HepG2 (cell line): Measurements from ENCODE around the gene LINC00237. TPM values are rescaled to one million over a fixed set of nuclear protein-coding genes. Genes with fewer than 3 reads are reported as not detected.
A peak's percentile ranks its signal among the peaks of the same experiment; 100 is the strongest.

Experiments used
- ARID2 ChIP-seq: sonication (generic); formaldehyde crosslinking; IDR thresholded peaks from 2 replicates; pipeline ENCODE4 v1.8.1; 2022; ENCODE audit warnings: mild to moderate bottlenecking, missing genetic modification reagents, borderline replicate concordance
- CCDC6 ChIP-seq: sonication (generic); formaldehyde crosslinking; IDR thresholded peaks from 2 replicates; pipeline ENCODE4 v1.8.1; 2022; ENCODE audit warnings: mild to moderate bottlenecking, missing genetic modification reagents, moderate library complexity
- CHD4 ChIP-seq: fragments of 200-600 bp; sonication (generic); IDR thresholded peaks from 2 replicates; pipeline ENCODE4 v1.7.0; 2017; ENCODE audit warnings: mild to moderate bottlenecking, low read length, borderline replicate concordance
- ETV5 ChIP-seq: IDR thresholded peaks from 2 replicates; pipeline ENCODE4 v1.6.1; 2018; ENCODE audit warnings: missing biosample characterization, missing genetic modification reagents, inconsistent platforms, borderline replicate concordance
- GATA4 ChIP-seq: sonication (generic); IDR thresholded peaks from 2 replicates; pipeline ENCODE4 v1.6.1; 2016; ENCODE audit warnings: antibody characterized with exemption, low read depth, borderline replicate concordance
- GPN1 ChIP-seq: sonication (generic); formaldehyde crosslinking; IDR thresholded peaks from 2 replicates; pipeline ENCODE4 v1.5.1; 2020; ENCODE audit warnings: missing genetic modification reagents, borderline replicate concordance
- MAFK ChIP-seq, 2 experiments: IDR thresholded peaks in 1 of 2; conservative IDR thresholded peaks in 1 of 2; 2 replicates each; pipeline ENCODE4 v1.6.1; 2011; ENCODE audit warnings: improper control_type of control experiment in 2 of 2, low read length in 2 of 2
- MYNN ChIP-seq: sonication (generic); formaldehyde crosslinking; IDR thresholded peaks from 2 replicates; pipeline ENCODE4 v1.4.0; 2020; ENCODE audit warnings: mild to moderate bottlenecking, low read depth, missing genetic modification reagents
- SCMH1 ChIP-seq: sonication (generic); formaldehyde crosslinking; IDR thresholded peaks from 2 replicates; pipeline ENCODE4 v1.9.0; 2021; ENCODE audit warnings: missing genetic modification reagents, mild to moderate bottlenecking, borderline replicate concordance
- SMARCE1 ChIP-seq: fragments of 450-650 bp; IDR thresholded peaks from 2 replicates; pipeline ENCODE4 v1.6.1; 2017; ENCODE audit warnings: borderline replicate concordance
- SOX6 ChIP-seq, 2 experiments: fragments of 450-650 bp in 1 of 2; sonication (generic) in 1 of 2; formaldehyde crosslinking in 1 of 2; IDR thresholded peaks; 2 replicates each; pipeline versions ENCODE4 v1.4.0 to v1.6.1; 2017 to 2020; ENCODE audit warnings: antibody characterized with exemption in 1 of 2, mild to moderate bottlenecking in 1 of 2, missing genetic modification reagents in 1 of 2
- ZFP90 ChIP-seq: sonication (generic); formaldehyde crosslinking; IDR thresholded peaks from 2 replicates; pipeline ENCODE4 v1.8.0; 2022; ENCODE audit warnings: missing genetic modification reagents, mild to moderate bottlenecking, inconsistent platforms, borderline replicate concordance
- ZMAT3 ChIP-seq: sonication (generic); formaldehyde crosslinking; conservative IDR thresholded peaks from 2 replicates; pipeline ENCODE4 v1.7.0; 2021; ENCODE audit warnings: missing genetic modification reagents
- ZNF235 ChIP-seq: sonication (generic); formaldehyde crosslinking; IDR thresholded peaks from 2 replicates; pipeline ENCODE4 v1.8.1; 2023; ENCODE audit warnings: mild to moderate bottlenecking, missing genetic modification reagents, borderline replicate concordance
- ZNF34 ChIP-seq: sonication (generic); formaldehyde crosslinking; IDR thresholded peaks from 2 replicates; pipeline ENCODE4 v1.4.0; 2020; ENCODE audit warnings: mild to moderate bottlenecking, missing genetic modification reagents, borderline replicate concordance
- ZNF775 ChIP-seq: sonication (generic); formaldehyde crosslinking; IDR thresholded peaks from 2 replicates; pipeline ENCODE4 v1.4.0; 2020; ENCODE audit warnings: missing genetic modification reagents, mild to moderate bottlenecking, moderate library complexity, borderline replicate concordance
- ZNF878 ChIP-seq: sonication (generic); formaldehyde crosslinking; IDR thresholded peaks from 2 replicates; pipeline ENCODE4 v1.8.1; 2023; ENCODE audit warnings: mild to moderate bottlenecking, missing genetic modification reagents, moderate library complexity
- polyA plus RNA-seq, 8 experiments: library from polyadenylated mRNA; depleted of rRNA in 3 of 8; stranded (reverse) in 7 of 8; unstranded in 1 of 8; fragments of >200 nt; fragmentation: Illumina TruSeq in 4 of 8; extraction: Trizol in 4 of 8; gene quantifications; 2 replicates each; pipeline versions ENCODE4 v1.2.1 to v1.2.3, GENCODE V29; 2011 to 2016; ENCODE audit warnings: low read depth in 4 of 8, missing spikeins in 1 of 8, mixed read lengths in 1 of 8; ENCODE audit not compliant: insufficient read depth in 1 of 8
- total RNA-seq, 5 experiments: library from RNA; depleted of rRNA; stranded (reverse); fragments of >200 nt; fragmentation: Illumina TruSeq; extraction: Trizol; gene quantifications; 2 replicates each; pipeline ENCODE4 v1.2.3, GENCODE V29; 2016; ENCODE audit warnings: low read depth in 1 of 5
- TF ChIP-seq, protein P1 (sequence below): sonication (generic); formaldehyde crosslinking; IDR thresholded peaks from 2 replicates; pipeline ENCODE4 v1.4.0; 2020; ENCODE audit warnings: missing genetic modification reagents, mild to moderate bottlenecking, borderline replicate concordance
- TF ChIP-seq, protein P2 (sequence below), 2 experiments: fragments of 450-650 bp in 1 of 2; sonication (generic) in 1 of 2; formaldehyde crosslinking; IDR thresholded peaks; 2 replicates each; pipeline versions ENCODE4 v1.5.0 to v1.8.0; 2020 to 2022; ENCODE audit warnings: mild to moderate bottlenecking in 1 of 2, missing genetic modification reagents in 1 of 2
- TF ChIP-seq, protein P3 (sequence below): sonication (generic); formaldehyde crosslinking; conservative IDR thresholded peaks from 2 replicates; pipeline ENCODE4 v1.4.0; 2020; ENCODE audit warnings: missing genetic modification reagents
- TF ChIP-seq, protein P4 (sequence below): sonication (generic); formaldehyde crosslinking; IDR thresholded peaks from 2 replicates; pipeline ENCODE4 v1.5.1; 2020; ENCODE audit warnings: mild to moderate bottlenecking, missing genetic modification reagents

Gene LINC00237
- total and polyA plus RNA-seq, 2 of the 13 experiments (the other 11 are each of a cell fraction or from before 2014, with no cell fraction given): not detected

- TF ChIP-seq, protein P1, sequence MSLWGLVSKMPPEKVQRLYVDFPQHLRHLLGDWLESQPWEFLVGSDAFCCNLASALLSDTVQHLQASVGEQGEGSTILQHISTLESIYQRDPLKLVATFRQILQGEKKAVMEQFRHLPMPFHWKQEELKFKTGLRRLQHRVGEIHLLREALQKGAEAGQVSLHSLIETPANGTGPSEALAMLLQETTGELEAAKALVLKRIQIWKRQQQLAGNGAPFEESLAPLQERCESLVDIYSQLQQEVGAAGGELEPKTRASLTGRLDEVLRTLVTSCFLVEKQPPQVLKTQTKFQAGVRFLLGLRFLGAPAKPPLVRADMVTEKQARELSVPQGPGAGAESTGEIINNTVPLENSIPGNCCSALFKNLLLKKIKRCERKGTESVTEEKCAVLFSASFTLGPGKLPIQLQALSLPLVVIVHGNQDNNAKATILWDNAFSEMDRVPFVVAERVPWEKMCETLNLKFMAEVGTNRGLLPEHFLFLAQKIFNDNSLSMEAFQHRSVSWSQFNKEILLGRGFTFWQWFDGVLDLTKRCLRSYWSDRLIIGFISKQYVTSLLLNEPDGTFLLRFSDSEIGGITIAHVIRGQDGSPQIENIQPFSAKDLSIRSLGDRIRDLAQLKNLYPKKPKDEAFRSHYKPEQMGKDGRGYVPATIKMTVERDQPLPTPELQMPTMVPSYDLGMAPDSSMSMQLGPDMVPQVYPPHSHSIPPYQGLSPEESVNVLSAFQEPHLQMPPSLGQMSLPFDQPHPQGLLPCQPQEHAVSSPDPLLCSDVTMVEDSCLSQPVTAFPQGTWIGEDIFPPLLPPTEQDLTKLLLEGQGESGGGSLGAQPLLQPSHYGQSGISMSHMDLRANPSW (CRISPR knock-in tag): no peak
- TF ChIP-seq, protein P2, sequence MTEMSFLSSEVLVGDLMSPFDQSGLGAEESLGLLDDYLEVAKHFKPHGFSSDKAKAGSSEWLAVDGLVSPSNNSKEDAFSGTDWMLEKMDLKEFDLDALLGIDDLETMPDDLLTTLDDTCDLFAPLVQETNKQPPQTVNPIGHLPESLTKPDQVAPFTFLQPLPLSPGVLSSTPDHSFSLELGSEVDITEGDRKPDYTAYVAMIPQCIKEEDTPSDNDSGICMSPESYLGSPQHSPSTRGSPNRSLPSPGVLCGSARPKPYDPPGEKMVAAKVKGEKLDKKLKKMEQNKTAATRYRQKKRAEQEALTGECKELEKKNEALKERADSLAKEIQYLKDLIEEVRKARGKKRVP (CRISPR knock-in tag; IDR thresholded peaks at IDR 0.05): peak in 1 of 2 experiments; percentile 47; a peak in 1 of 4 replicates
- TF ChIP-seq ZNF34 (CRISPR knock-in tag) (no peak), GPN1 (CRISPR knock-in tag) (no peak), ZFP90 (CRISPR knock-in tag) (no peak), CHD4 (peak; percentile 65; the same call in 1 of the 2 replicates), SCMH1 (CRISPR knock-in tag) (no peak), ZNF235 (no peak), ZNF878 (CRISPR knock-in tag) (no peak), SOX6 (IDR thresholded peaks at IDR 0.05) (no peak), SOX6 (CRISPR knock-in tag; IDR thresholded peaks at IDR 0.05) (peak; percentile 86), SMARCE1 (no peak), ETV5 (CRISPR knock-in tag) (peak; percentile 53; the same call in 1 of the 2 replicates), ARID2 (CRISPR knock-in tag) (0 out of 2 replicates have a peak, but pooled peaks have one; percentile 24), GATA4 (peak; percentile 96), ZNF775 (CRISPR knock-in tag) (no peak), MYNN (no peak), ZMAT3 (CRISPR knock-in tag) (no peak), CCDC6 (CRISPR knock-in tag) (no peak), MAFK (conservative IDR thresholded peaks at IDR 0.05 in 1 of 2, IDR thresholded peaks at IDR 0.05 in 1 of 2; ENCODE audit: low read length in 2 of 2) (0 out of 4 replicates have a peak, but pooled peaks of 1 of the 2 experiments have one; percentile 16)
- TF ChIP-seq, protein P3, sequence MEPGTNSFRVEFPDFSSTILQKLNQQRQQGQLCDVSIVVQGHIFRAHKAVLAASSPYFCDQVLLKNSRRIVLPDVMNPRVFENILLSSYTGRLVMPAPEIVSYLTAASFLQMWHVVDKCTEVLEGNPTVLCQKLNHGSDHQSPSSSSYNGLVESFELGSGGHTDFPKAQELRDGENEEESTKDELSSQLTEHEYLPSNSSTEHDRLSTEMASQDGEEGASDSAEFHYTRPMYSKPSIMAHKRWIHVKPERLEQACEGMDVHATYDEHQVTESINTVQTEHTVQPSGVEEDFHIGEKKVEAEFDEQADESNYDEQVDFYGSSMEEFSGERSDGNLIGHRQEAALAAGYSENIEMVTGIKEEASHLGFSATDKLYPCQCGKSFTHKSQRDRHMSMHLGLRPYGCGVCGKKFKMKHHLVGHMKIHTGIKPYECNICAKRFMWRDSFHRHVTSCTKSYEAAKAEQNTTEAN (CRISPR knock-in tag): peak; percentile 82
- TF ChIP-seq, protein P4, sequence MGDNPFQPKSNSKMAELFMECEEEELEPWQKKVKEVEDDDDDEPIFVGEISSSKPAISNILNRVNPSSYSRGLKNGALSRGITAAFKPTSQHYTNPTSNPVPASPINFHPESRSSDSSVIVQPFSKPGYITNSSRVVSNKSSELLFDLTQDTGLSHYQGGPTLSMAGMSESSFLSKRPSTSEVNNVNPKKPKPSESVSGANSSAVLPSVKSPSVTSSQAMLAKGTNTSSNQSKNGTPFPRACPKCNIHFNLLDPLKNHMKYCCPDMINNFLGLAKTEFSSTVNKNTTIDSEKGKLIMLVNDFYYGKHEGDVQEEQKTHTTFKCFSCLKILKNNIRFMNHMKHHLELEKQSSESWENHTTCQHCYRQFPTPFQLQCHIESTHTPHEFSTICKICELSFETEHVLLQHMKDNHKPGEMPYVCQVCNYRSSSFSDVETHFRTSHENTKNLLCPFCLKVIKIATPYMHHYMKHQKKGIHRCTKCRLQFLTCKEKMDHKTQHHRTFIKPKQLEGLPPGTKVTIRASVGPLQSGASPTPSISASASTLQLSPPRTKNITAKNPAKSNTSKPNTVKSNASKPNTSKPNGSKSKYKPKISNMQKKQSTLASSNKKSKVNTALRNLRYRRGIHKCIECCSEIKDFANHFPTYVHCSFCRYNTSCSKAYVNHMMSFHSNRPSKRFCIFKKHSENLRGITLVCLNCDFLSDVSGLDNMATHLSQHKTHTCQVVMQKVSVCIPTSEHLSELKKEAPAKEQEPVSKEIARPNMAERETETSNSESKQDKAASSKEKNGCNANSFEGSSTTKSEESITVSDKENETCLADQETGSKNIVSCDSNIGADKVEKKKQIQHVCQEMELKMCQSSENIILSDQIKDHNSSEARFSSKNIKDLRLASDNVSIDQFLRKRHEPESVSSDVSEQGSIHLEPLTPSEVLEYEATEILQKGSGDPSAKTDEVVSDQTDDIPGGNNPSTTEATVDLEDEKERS (CRISPR knock-in tag): no peak
Measured at GRCh38 chr20:21077809-21078345, 28.3 kb downstream of the LINC00237 start (continued).
